ENCODE measurements around the gene MAEA. TPM values are rescaled to one million over a fixed set of nuclear protein-coding genes. Genes with fewer than 3 reads are reported as not detected.

Gene MAEA
- polyA plus RNA-seq, 1 experiment, result 94.4 TPM

- CTCF ChIA-PET, result no interaction called here
- Histone ChIP-seq H3K4me3 (ENCODE audit: low read depth, low read length) (no peak overlapping the region), H3K27me3 (ENCODE audit: control insufficient read depth, insufficient read depth, low read length) (no peaks in the 10 kb centered on the region), H3K36me3 (ENCODE audit: control insufficient read depth, insufficient read depth, low read length) (peaks cover 7% of the 10 kb centered on the region)
- POLR2A ChIA-PET, result no interaction called here
- no peak for TF ChIP-seq CTCF (IDR thresholded peaks at IDR 0.05; ENCODE audit: insufficient read depth, low read depth, low read length)
- no peak for DNase-seq (ENCODE audit: low read depth)
These were observed 15.6 kb downstream of the MAEA start for GRCh38 chr4:1305261-1305711.

GRCh38 chr4:1305781-1306455, 16.2 kb downstream of the MAEA start:
- ChIA-PET CTCF (no interaction called here), POLR2A (no interaction called here)
- no peaks in the 10 kb centered on the region for H3K27me3 ChIP-seq (ENCODE audit: control insufficient read depth, insufficient read depth, low read length)
- no peak for DNase-seq (ENCODE audit: low read depth)
- H3K36me3 ChIP-seq (ENCODE audit: control insufficient read depth, insufficient read depth, low read length), result peaks cover 3% of the 10 kb centered on the region; the same call in 1 of the 2 replicates
- H3K4me3 ChIP-seq (ENCODE audit: low read depth, low read length), result no peak overlapping the region
- TF ChIP-seq CTCF (IDR thresholded peaks at IDR 0.05; ENCODE audit: insufficient read depth, low read depth, low read length), result no peak

- ChIA-PET POLR2A (no interaction called here), CTCF (interaction anchor here (0.7 to 1.6 kb wide), 4 partner anchors 17 to 40 kb away, joined by 3 to 5 read pairs (median 4); partner anchors contain the start of gene UVSSA)
- no peaks in the 10 kb centered on the region for H3K27me3 ChIP-seq (ENCODE audit: control insufficient read depth, insufficient read depth, low read length)
- TF ChIP-seq CTCF (IDR thresholded peaks at IDR 0.05; ENCODE audit: insufficient read depth, low read depth, low read length), result no peak
- no peak overlapping the region for H3K4me3 ChIP-seq (ENCODE audit: low read depth, low read length)
- H3K36me3 ChIP-seq (ENCODE audit: control insufficient read depth, insufficient read depth, low read length), result peaks cover 7% of the 10 kb centered on the region
- no peak for DNase-seq (ENCODE audit: low read depth)
These were observed 18.5 kb downstream of the MAEA start for GRCh38 chr4:1307951-1308735.

- peak; percentile 85 for DNase-seq (ENCODE audit: low read depth)
- CTCF ChIA-PET, result interaction anchor here (0.6 to 1.6 kb wide), 8 partner anchors 18 to 179 kb away, joined by 3 to 5 read pairs (median 3); partner anchors contain the start of gene UVSSA
- Histone ChIP-seq H3K36me3 (ENCODE audit: control insufficient read depth, insufficient read depth, low read length) (peaks cover 13% of the 10 kb centered on the region), H3K4me3 (ENCODE audit: low read depth, low read length) (peak overlapping the region; percentile 48), H3K27me3 (ENCODE audit: control insufficient read depth, insufficient read depth, low read length) (no peaks in the 10 kb centered on the region)
- no peak for TF ChIP-seq CTCF (IDR thresholded peaks at IDR 0.05; ENCODE audit: insufficient read depth, low read depth, low read length)
- POLR2A ChIA-PET, result interaction anchor here (1.2 kb wide), 1 partner anchor 18 kb away, joined by 8 read pairs; no protein-coding TSS in a partner anchor
These were observed 19.7 kb downstream of the MAEA start for GRCh38 chr4:1309261-1310010.

Data from BJ (cell line).